NCI-H82 (cell line): ENCODE measurements around the gene HP1BP3.

Experiments
- DNase-seq: peaks from one replicate; lab custom pipeline; 2025; lab: John Stamatoyannopoulos, UW

Gene HP1BP3

GRCh38 chr1:20711285-20712214 is 75.6 kb downstream of the HP1BP3 start:
- peak; percentile 80 for DNase-seq

- DNase-seq: no peak
Measured at GRCh38 chr1:20710469-20711284, 76.4 kb downstream of the HP1BP3 start.

GRCh38 chr1:20709868-20710267 is 77.2 kb downstream of the HP1BP3 start:
- no peak for DNase-seq

- DNase-seq: no peak
Measured at GRCh38 chr1:20708891-20709290, 78.2 kb downstream of the HP1BP3 start.

- no peak for DNase-seq
Measured at GRCh38 chr1:20708057-20708456, 79.0 kb downstream of the HP1BP3 start.

GRCh38 chr1:20706841-20707240 is 80.3 kb downstream of the HP1BP3 start:
- no peak for DNase-seq

GRCh38 chr1:20705203-20705755 is 81.8 kb downstream of the HP1BP3 start:
- peak; percentile 68 for DNase-seq

GRCh38 chr1:20704390-20705202 is 82.5 kb downstream of the HP1BP3 start:
- DNase-seq: no peak

- no peak for DNase-seq
Measured at GRCh38 chr1:20703124-20703756, 83.9 kb downstream of the HP1BP3 start.

GRCh38 chr1:20702416-20702815 is 84.7 kb downstream of the HP1BP3 start:
- DNase-seq: no peak

GRCh38 chr1:20701847-20702246 is 85.3 kb downstream of the HP1BP3 start:
- no peak for DNase-seq

GRCh38 chr1:20701446-20701845 is 85.7 kb downstream of the HP1BP3 start:
- no peak for DNase-seq

GRCh38 chr1:20700636-20701215 is 86.4 kb downstream of the HP1BP3 start:
- no peak for DNase-seq

GRCh38 chr1:20699558-20699957 is 87.5 kb downstream of the HP1BP3 start:
- peak; percentile 50 for DNase-seq

- no peak for DNase-seq
Measured at GRCh38 chr1:20698195-20698910, 88.8 kb downstream of the HP1BP3 start.

- no peak for DNase-seq
Measured at GRCh38 chr1:20697563-20697962, 89.5 kb downstream of the HP1BP3 start.

- DNase-seq: peak; percentile 97
Measured at GRCh38 chr1:20696397-20697333, 90.4 kb downstream of the HP1BP3 start.

GRCh38 chr1:20695515-20695914 is 91.6 kb downstream of the HP1BP3 start:
- DNase-seq: no peak

GRCh38 chr1:20693623-20694022 is 93.5 kb downstream of the HP1BP3 start:
- DNase-seq: no peak
